Measurements from ENCODE around the gene PCDH15.
"Not testable (repeated sequence)": the region's sequence is repeated elsewhere in the genome, so short reads cannot be mapped to it uniquely, and the experiment has no call there.

Gene PCDH15

DNA sequence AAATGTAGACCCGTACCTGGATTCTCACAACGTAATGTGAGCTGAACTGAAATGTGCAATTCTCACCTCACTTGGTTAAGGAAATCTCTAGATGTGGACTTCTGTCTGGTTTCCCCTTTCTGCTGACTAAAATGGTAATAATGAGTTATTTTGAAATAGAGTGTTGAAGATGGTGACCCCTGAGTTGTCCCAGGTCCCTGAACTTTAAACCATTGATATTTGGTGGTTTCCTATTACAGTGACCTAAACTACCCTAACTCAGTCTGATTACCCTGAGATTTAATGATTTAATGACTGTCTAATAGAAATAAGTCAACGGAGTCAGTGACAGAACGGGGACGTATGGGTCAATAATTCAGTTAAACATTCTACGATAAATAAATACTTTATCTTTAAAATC, 845.9 kb downstream of the PCDH15 start:
- no peaks in the 10 kb centered on the region for H3K27me3 ChIP-seq (ENCODE audit: insufficient read depth, low read depth, severe bottlenecking)
- TF ChIP-seq, protein P1, sequence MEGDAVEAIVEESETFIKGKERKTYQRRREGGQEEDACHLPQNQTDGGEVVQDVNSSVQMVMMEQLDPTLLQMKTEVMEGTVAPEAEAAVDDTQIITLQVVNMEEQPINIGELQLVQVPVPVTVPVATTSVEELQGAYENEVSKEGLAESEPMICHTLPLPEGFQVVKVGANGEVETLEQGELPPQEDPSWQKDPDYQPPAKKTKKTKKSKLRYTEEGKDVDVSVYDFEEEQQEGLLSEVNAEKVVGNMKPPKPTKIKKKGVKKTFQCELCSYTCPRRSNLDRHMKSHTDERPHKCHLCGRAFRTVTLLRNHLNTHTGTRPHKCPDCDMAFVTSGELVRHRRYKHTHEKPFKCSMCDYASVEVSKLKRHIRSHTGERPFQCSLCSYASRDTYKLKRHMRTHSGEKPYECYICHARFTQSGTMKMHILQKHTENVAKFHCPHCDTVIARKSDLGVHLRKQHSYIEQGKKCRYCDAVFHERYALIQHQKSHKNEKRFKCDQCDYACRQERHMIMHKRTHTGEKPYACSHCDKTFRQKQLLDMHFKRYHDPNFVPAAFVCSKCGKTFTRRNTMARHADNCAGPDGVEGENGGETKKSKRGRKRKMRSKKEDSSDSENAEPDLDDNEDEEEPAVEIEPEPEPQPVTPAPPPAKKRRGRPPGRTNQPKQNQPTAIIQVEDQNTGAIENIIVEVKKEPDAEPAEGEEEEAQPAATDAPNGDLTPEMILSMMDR (IDR thresholded peaks at IDR 0.05; ENCODE audit: low read depth, low read length), result no peak
- H3K36me3 ChIP-seq, result no peaks in the 10 kb centered on the region
- H3K27ac ChIP-seq, result no peak overlapping the region
- H3K4me3 ChIP-seq (ENCODE audit: low read depth, low read length), result no peak overlapping the region
- no peak for DNase-seq
- H3K9me3 ChIP-seq (ENCODE audit: severe bottlenecking), result no peaks in the 10 kb centered on the region

DNA sequence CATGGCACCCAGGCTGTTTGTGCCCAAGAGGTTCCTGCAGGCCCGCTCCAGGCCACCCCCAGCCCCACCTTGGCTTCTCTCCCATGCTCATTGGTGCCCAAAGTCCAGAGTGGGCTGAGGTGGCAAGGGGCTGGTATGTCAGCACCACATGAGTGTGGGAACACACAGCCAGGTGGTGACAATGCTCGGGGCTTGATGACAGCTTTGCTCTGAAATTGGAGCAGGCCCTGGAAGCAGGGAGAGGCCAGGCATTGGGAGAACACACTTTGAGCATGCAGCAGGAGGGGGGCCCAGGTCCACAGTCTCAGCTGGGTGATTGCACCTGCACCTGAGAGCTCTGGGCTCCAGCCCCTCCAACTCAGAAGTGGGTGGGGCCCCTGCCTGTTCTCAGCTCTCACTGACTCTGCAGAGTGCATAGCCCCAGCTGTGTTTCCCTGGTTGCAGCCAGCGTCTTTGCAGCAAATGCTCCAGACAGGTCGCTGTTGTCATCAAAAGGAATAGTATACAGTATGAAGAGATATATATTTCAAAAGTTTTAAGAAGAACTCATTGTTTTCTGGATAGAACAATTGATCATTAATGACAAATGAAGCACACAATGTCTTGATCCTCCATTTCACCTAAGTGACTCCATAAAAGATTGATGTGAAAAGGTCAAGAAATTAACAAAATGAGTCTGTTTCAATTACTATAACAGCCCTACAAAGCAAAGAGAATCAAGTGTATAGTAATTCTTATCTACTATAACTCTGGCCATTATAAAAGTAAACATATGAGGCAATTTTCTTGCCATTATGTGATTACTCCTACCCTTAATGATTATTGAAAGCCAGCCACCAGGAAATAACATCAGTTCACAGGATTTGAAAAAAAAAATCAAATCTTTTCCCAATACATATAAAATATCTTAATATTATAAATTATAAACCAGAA, 848.1 kb downstream of the PCDH15 start:
- H3K9me3 ChIP-seq (ENCODE audit: severe bottlenecking), result no peaks in the 10 kb centered on the region
- no peaks in the 10 kb centered on the region for H3K27me3 ChIP-seq (ENCODE audit: insufficient read depth, low read depth, severe bottlenecking)
- no peak overlapping the region for H3K4me3 ChIP-seq (ENCODE audit: low read depth, low read length)
- H3K36me3 ChIP-seq, result no peaks in the 10 kb centered on the region
- TF ChIP-seq, protein P1 (IDR thresholded peaks at IDR 0.05; ENCODE audit: low read depth, low read length), result no peak
- DNase-seq, result no peak
- no peak overlapping the region for H3K27ac ChIP-seq

DNA sequence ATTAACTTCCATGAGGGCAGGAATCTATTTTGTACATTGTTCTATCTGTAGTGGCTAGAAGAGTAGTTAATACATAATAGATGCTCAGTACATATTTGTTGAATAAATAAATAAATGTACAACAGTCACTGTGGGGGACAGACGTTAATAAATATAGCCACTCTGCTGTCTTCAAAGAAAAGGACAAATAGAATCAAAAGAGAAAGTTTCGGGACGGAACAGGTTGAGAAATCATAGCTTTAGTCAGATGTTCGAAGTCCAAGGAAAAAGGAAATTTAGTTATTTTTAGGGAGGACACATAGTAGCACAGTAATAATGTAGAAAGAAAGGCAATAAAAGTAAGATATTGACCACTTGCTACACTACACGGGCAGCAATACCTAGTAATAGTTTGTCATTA, 861.4 kb downstream of the PCDH15 start:
- TF ChIP-seq, protein P1 (IDR thresholded peaks at IDR 0.05; ENCODE audit: low read depth, low read length), result no peak
- Histone ChIP-seq H3K27ac (no peak overlapping the region), H3K9me3 (ENCODE audit: severe bottlenecking) (no peaks in the 10 kb centered on the region), H3K36me3 (no peaks in the 10 kb centered on the region), H3K4me3 (ENCODE audit: low read depth, low read length) (no peak overlapping the region), H3K27me3 (ENCODE audit: insufficient read depth, low read depth, severe bottlenecking) (no peaks in the 10 kb centered on the region)
- DNase-seq, result no peak

DNA sequence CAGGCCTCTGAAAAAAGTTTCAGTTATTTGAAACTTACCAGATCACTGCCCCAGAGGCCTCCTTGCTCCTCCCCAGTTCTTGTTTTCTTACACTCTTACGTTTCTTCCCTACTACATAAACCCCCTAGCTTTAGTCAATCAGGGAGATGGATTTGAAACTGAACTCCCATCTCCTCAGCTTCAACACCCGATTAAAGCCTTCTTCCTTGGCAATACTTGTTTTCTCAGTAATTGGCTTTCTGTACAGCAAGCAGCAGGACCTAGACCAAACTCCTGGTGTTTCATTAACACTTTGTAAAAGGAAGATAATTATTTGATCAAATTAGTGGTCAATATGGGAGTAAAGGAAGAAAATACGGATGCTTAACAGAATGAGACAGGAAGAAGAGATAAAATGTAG, 870.4 kb downstream of the PCDH15 start:
- no peak overlapping the region for H3K27ac ChIP-seq
- TF ChIP-seq, protein P1 (IDR thresholded peaks at IDR 0.05; ENCODE audit: low read depth, low read length), result no peak
- H3K36me3 ChIP-seq, result no peaks in the 10 kb centered on the region
- no peak overlapping the region for H3K4me3 ChIP-seq (ENCODE audit: low read depth, low read length)
- DNase-seq, result no peak
- no peaks in the 10 kb centered on the region for H3K9me3 ChIP-seq (ENCODE audit: severe bottlenecking)
- H3K27me3 ChIP-seq (ENCODE audit: insufficient read depth, low read depth, severe bottlenecking), result no peaks in the 10 kb centered on the region

DNA sequence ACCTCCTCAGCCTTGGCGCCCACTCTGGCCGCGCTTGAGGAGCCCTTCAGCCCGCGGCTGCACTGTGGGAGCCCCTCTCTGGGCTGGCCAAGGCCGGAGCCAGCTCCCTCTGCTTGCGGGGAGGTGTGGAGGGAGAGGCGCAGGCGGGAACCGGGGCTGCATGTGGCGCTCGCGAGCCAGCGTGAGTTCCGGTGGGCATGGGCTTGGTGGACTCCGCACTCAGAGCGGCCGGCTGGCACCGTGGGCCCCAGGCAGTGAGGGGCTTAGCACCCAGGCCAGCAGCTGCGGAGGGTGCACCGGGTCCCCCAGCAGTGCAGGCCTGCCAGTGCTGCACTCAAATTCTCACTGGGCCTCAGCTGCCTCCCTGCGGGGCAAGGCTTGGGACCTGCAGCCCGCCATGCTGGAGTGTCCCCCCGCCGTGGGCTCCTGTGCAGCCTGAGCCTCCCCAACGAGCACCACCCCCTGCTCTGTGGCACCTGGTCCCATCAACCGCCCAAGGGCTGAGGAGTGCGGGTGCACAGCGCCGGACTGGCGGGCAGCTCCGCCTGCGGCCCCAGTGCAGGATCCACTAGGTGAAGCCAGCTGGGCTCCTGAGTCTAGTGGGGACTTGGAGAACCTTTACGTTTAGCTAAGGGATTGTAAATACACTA, 876.9 kb downstream of the PCDH15 start:
- not testable (repeated sequence) for H3K9me3 ChIP-seq (ENCODE audit: severe bottlenecking); H3K27me3 ChIP-seq (ENCODE audit: insufficient read depth, low read depth, severe bottlenecking); DNase-seq; H3K36me3 ChIP-seq; H3K4me3 ChIP-seq (ENCODE audit: low read depth, low read length); H3K27ac ChIP-seq

DNA sequence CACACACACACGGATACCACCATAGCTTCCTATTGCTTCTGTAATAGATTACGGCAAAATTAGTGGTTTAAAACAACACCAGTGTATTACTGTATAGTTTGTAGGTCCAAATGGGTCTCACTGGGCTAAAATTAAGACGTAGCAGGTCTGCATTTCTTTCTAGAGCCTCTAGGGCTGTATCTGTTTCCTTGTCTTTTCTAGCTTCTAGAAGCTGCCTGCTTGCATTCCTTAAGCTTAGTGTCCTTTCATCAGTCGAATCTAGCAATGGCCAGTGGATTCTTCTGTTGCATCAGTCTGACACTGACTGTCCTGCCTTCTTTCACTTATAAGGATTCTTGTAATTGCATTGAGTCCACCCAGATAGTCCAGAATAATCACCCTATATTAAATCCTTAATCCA, 882.3 kb downstream of the PCDH15 start:
- Histone ChIP-seq H3K27me3 (ENCODE audit: insufficient read depth, low read depth, severe bottlenecking) (no peaks in the 10 kb centered on the region), H3K27ac (no peak overlapping the region), H3K36me3 (no peaks in the 10 kb centered on the region), H3K9me3 (ENCODE audit: severe bottlenecking) (no peaks in the 10 kb centered on the region), H3K4me3 (ENCODE audit: low read depth, low read length) (no peak overlapping the region)
- no peak for DNase-seq
- TF ChIP-seq, protein P1 (IDR thresholded peaks at IDR 0.05; ENCODE audit: low read depth, low read length), result no peak
